Mucosa of descending colon (tissue), 3 donors: ENCODE results near the gene TOMM20. TPM values are rescaled to one million over a fixed set of nuclear protein-coding genes. Genes with fewer than 3 reads are reported as not detected.
A peak's percentile ranks its signal among the peaks of the same experiment; 100 is the strongest.

Experiments used
- ATAC-seq: fragments of 200-7000 bp; cut with Tn5 transposase; one replicate; pipeline ENCODE4 v1.9.1; 2020; ENCODE audit warnings: mild to moderate bottlenecking, moderate library complexity
- DNase-seq, 3 donors: peaks; one replicate each; pipeline ENCODE4 v3.0.0-alpha.2; 2020
- H3K36me3 ChIP-seq: fragments of 200-600 bp; one replicate; pipeline ENCODE4 v1.8.0; 2021; ENCODE audit warnings: low read depth, mild to moderate bottlenecking
- H3K4me1 ChIP-seq: fragments of 200-600 bp; one replicate; pipeline ENCODE4 v1.8.0; 2021; ENCODE audit warnings: low read depth, mild to moderate bottlenecking
- H3K4me3 ChIP-seq: fragments of 200-600 bp; one replicate; pipeline ENCODE4 v1.8.0; 2021; ENCODE audit warnings: mild to moderate bottlenecking
- H3K9me3 ChIP-seq: fragments of 200-600 bp; one replicate; pipeline ENCODE4 v1.8.0; 2021; ENCODE audit warnings: mild to moderate bottlenecking
- CTCF ChIP-seq: fragments of 200-600 bp; IDR thresholded peaks from one replicate; pipeline ENCODE4 v1.8.0; 2022; ENCODE audit warnings: antibody characterized with exemption, mild to moderate bottlenecking
- intact Hi-C, 2 donors: fragments of 100-400 bp; cut with DNase I in 1 of 2; cut with micrococcal nuclease in 1 of 2; formaldehyde crosslinking; loops; one replicate each; pipeline versions ENCODE4 v1.11.0 to v1.11.1; 2022; cut with DNase I, micrococcal nuclease
- long read RNA-seq, 2 donors: library from polyadenylated mRNA; unstranded; transcript quantifications; one replicate each; pipeline ENCODE4 v2.0.0, GENCODE V29; 2019 to 2021
- total RNA-seq, 3 donors: library from RNA; stranded (reverse); fragmentation: NEBNext Ultra II Directional in 2 of 3; extraction: Animal tissue kit (Norgen Biotek cat#: 25700) in 2 of 3; gene quantifications; one replicate each; pipeline versions ENCODE4 v1.2.1 to v1.2.4, GENCODE V29; 2021 to 2023
- donor health status: DM: no; HTN: no; CAD: no; lungs with moderate emphysema.
- donor health status: DM: no; HTN: no; CAD: no.
- donor health status: DM: no; HTN: yes; CAD: no.

TOMM20 gene
- 100 to 1,000 TPM in 1 of 3 donors, 10 to 100 TPM in 2; 81.2 to 110 (median 92.1) TPM for total RNA-seq
- long read RNA-seq, donor 1, transcript TOMM20-201 (5 exons, 3,387 nt) = major isoform, 116 of 118 reads
- long read RNA-seq, donor 1, partial matches to known transcripts = 0 of 118 reads
- long read RNA-seq, donor 1, other reads (novel, unspliced or antisense) = 2 of 118 reads
- long read RNA-seq, donor 2, transcript TOMM20-201 (5 exons, 3,387 nt) = major isoform, 82 of 87 reads
- long read RNA-seq, donor 2, partial matches to known transcripts = 0 of 87 reads
- long read RNA-seq, donor 2, other reads (novel, unspliced or antisense) = 5 of 87 reads

GRCh38 chr1:235128456-235129328 lies at the start of gene TOMM20:
Gene TOMM20, minus strand, starts transcription at chr1:235128837. Its CDS starts 122 bp downstream, at chr1:235128715.
- ATAC-seq = peak; percentile 99
- Histone ChIP-seq H3K9me3 (no peaks in the 10 kb centered on the region), H3K36me3 (no peaks in the 10 kb centered on the region), H3K4me1 (peaks cover 9% of the 10 kb centered on the region), H3K4me3 (peak within 1 kb of the TSS; percentile 74)
- TF ChIP-seq CTCF = no peak
- DNase-seq = peak; percentile 94 to 97 (median 97)
- intact Hi-C loops = no loop called here

- intact Hi-C loops = no loop called here
- no peak for ATAC-seq
- H3K9me3 ChIP-seq = no peaks in the 10 kb centered on the region
- H3K36me3 ChIP-seq = no peaks in the 10 kb centered on the region
- H3K4me1 ChIP-seq = no peaks in the 10 kb centered on the region
- H3K4me3 ChIP-seq = no peak overlapping the region
- no peak for TF ChIP-seq CTCF
- no peak for DNase-seq
Observed at GRCh38 chr1:235176486-235176885, 47.8 kb upstream of the TOMM20 start.

- H3K36me3 ChIP-seq = no peaks in the 10 kb centered on the region
- ATAC-seq (no peak), DNase-seq (no peak)
- intact Hi-C loops = no loop called here
- no peaks in the 10 kb centered on the region for H3K4me1 ChIP-seq
- no peak overlapping the region for H3K4me3 ChIP-seq
- TF ChIP-seq CTCF = no peak
- no peaks in the 10 kb centered on the region for H3K9me3 ChIP-seq
Observed at GRCh38 chr1:235169986-235170385, 41.3 kb upstream of the TOMM20 start.

- intact Hi-C loops = no loop called here
- ATAC-seq (no peak), DNase-seq (no peak)
- Histone ChIP-seq H3K4me1 (no peaks in the 10 kb centered on the region), H3K9me3 (no peaks in the 10 kb centered on the region), H3K36me3 (no peaks in the 10 kb centered on the region), H3K4me3 (no peak overlapping the region)
- no peak for TF ChIP-seq CTCF
Observed at GRCh38 chr1:235168375-235168774, 39.7 kb upstream of the TOMM20 start.

GRCh38 chr1:235161685-235162327 lies 33.2 kb upstream of the TOMM20 start:
- Histone ChIP-seq H3K4me3 (peak overlapping the region; percentile 50), H3K9me3 (no peaks in the 10 kb centered on the region), H3K4me1 (peaks cover 13% of the 10 kb centered on the region), H3K36me3 (no peaks in the 10 kb centered on the region)
- TF ChIP-seq CTCF = no peak
- ATAC-seq (no peak), DNase-seq (no peak)
- intact Hi-C loops = no loop called here
